OCI-LY1 (cell line): ENCODE measurements around the gene PLA2G6.

Source experiments
- H2AFZ ChIP-seq: fragments of 200-600 bp; sonication (generic), shearing (Covaris generic); 2 replicates; pipeline ENCODE4 v1.6.0; 2014; ENCODE audit warnings: antibody characterized with exemption, mild to moderate bottlenecking, low read length
- H3F3A ChIP-seq: fragments of 200-600 bp; sonication (generic), shearing (Covaris generic); 2 replicates; pipeline ENCODE4 v1.6.0; 2014; ENCODE audit warnings: mild to moderate bottlenecking, antibody characterized with exemption, low read length, moderate library complexity; ENCODE audit not compliant: insufficient read depth
- H3K27ac ChIP-seq: fragments of 200-600 bp; sonication (generic); 2 replicates; pipeline ENCODE4 v1.5.1; 2014; ENCODE audit warnings: low read length, mixed run types, mild to moderate bottlenecking, low read depth; ENCODE audit not compliant: poor library complexity, severe bottlenecking
- H3K27me3 ChIP-seq: fragments of 200-600 bp; sonication (generic); 2 replicates; pipeline ENCODE4 v1.6.0; 2014; ENCODE audit warnings: antibody characterized with exemption, mild to moderate bottlenecking, low read length, moderate library complexity; ENCODE audit not compliant: insufficient read depth
- H3K36me3 ChIP-seq: fragments of 200-600 bp; sonication (generic); 2 replicates; pipeline ENCODE4 v1.6.1; 2014; ENCODE audit warnings: mild to moderate bottlenecking, antibody characterized with exemption, low read length, moderate library complexity, mixed read lengths; ENCODE audit not compliant: insufficient read depth
- H3K4me1 ChIP-seq: fragments of 200-600 bp; sonication (generic); 2 replicates; pipeline ENCODE4 v1.5.1; 2014; ENCODE audit warnings: mild to moderate bottlenecking, low read length, moderate library complexity; ENCODE audit not compliant: insufficient read depth, severe bottlenecking
- H3K4me2 ChIP-seq: fragments of 200-600 bp; sonication (generic), shearing (Covaris generic); 2 replicates; pipeline ENCODE4 v1.6.1; 2014; ENCODE audit warnings: low read length
- H3K4me3 ChIP-seq: fragments of 200-600 bp; sonication (generic); 2 replicates; pipeline ENCODE4 v1.5.1; 2014; ENCODE audit warnings: low read length, low read depth, mild to moderate bottlenecking, mixed read lengths; ENCODE audit not compliant: poor library complexity, severe bottlenecking
- H3K79me2 ChIP-seq: fragments of 200-600 bp; shearing (Covaris generic); 2 replicates; pipeline ENCODE4 v1.6.1; 2016; ENCODE audit warnings: mixed run types, low read length, mixed read lengths; ENCODE audit not compliant: insufficient read depth
- H3K9ac ChIP-seq: fragments of 200-600 bp; sonication (generic), shearing (Covaris generic); 2 replicates; pipeline ENCODE4 v1.6.1; 2014; ENCODE audit warnings: mild to moderate bottlenecking, low read length, mixed read lengths
- H3K9me2 ChIP-seq: fragments of 200-600 bp; sonication (generic), shearing (Covaris generic); 2 replicates; pipeline ENCODE4 v1.6.1; 2014; ENCODE audit warnings: low read depth, mild to moderate bottlenecking, low read length, mixed read lengths
- H3K9me3 ChIP-seq: fragments of 200-600 bp; shearing (Covaris generic); 2 replicates; pipeline ENCODE4 v1.6.1; 2014; ENCODE audit warnings: low read length, mixed read lengths
- H4K20me1 ChIP-seq: fragments of 200-600 bp; sonication (generic), shearing (Covaris generic); 2 replicates; pipeline ENCODE4 v1.6.0; 2016; ENCODE audit warnings: mild to moderate bottlenecking, low read length; ENCODE audit not compliant: insufficient read depth
- EZH2 ChIP-seq: fragments of 200-600 bp; sonication (generic), shearing (Covaris generic); IDR thresholded peaks from 2 replicates; pipeline ENCODE4 v1.8.0; 2017; ENCODE audit warnings: borderline replicate concordance, mixed run types, mild to moderate bottlenecking, antibody characterized with exemption, low read length, moderate library complexity, mixed read lengths
- TF ChIP-seq, protein P1 (sequence below): fragments of 200-600 bp; sonication (generic), shearing (Covaris generic); IDR thresholded peaks from 2 replicates; pipeline ENCODE4 v1.5.1; 2017; ENCODE audit warnings: mild to moderate bottlenecking, antibody characterized with exemption, low read length, moderate library complexity, mixed read lengths

PLA2G6 gene

DNA sequence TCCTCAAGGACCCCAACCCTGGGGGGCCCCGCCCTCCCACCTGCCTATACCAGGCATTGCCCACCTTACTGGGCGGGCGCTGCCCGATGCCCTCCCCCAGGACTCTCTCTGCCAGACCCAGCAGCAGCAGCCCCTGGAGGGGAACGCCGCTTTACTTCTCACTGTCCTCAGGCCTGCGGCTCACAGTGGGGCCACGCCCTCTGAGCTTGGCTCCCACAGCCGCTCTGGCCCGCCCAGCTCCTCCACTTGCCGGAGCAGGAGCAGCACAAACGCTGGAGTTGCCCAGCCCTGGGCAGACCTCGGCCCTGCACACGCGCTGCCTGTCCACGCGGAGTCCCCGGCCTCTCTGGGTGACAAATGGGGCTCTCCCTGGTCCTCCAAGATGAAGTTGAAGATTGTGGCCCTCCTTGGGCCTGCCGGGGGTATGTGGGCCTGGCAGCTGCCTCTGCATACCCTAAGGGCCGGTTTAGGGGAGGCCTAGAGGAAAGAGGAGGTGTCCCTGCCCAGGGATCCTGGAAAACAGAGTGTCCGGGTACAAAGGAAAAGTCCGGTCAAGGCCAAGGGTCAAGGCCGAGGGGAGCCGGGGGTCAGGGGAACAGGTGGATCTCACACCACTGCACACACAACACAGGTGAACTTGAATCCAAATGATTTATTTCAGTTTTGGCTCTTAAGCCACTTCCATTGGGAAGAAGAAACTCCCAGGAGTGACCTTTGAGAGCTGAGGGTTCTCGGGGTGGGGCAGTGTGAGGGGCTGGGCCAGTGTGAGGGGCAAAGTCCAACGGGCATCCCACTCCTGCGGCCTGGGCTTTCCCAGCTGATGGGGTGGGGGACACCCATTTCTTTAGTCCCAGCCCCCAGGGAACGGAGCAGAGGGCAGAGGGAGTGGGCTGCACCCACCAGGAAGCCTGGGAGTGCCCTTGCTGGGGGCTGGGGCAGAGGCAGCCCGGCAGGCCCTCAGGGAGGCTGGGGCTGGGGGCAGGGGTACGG, 70.5 kb downstream of the PLA2G6 start:
- Histone ChIP-seq H3K4me1 (no peaks in the 10 kb centered on the region), H4K20me1 (no peaks in the 10 kb centered on the region), H3K9me2 (no peaks in the 10 kb centered on the region), H2AFZ (no peak overlapping the region), H3K36me3 (no peaks in the 10 kb centered on the region), H3K79me2 (no peaks in the 10 kb centered on the region), H3K4me3 (no peak overlapping the region), H3K9ac (no peak overlapping the region), H3F3A (no peaks in the 10 kb centered on the region), H3K27ac (no peak overlapping the region), H3K4me2 (no peak overlapping the region), H3K27me3 (no peaks in the 10 kb centered on the region), H3K9me3 (no peaks in the 10 kb centered on the region)
- TF ChIP-seq, protein P1, sequence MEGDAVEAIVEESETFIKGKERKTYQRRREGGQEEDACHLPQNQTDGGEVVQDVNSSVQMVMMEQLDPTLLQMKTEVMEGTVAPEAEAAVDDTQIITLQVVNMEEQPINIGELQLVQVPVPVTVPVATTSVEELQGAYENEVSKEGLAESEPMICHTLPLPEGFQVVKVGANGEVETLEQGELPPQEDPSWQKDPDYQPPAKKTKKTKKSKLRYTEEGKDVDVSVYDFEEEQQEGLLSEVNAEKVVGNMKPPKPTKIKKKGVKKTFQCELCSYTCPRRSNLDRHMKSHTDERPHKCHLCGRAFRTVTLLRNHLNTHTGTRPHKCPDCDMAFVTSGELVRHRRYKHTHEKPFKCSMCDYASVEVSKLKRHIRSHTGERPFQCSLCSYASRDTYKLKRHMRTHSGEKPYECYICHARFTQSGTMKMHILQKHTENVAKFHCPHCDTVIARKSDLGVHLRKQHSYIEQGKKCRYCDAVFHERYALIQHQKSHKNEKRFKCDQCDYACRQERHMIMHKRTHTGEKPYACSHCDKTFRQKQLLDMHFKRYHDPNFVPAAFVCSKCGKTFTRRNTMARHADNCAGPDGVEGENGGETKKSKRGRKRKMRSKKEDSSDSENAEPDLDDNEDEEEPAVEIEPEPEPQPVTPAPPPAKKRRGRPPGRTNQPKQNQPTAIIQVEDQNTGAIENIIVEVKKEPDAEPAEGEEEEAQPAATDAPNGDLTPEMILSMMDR: no peak
- TF ChIP-seq EZH2: no peak

DNA sequence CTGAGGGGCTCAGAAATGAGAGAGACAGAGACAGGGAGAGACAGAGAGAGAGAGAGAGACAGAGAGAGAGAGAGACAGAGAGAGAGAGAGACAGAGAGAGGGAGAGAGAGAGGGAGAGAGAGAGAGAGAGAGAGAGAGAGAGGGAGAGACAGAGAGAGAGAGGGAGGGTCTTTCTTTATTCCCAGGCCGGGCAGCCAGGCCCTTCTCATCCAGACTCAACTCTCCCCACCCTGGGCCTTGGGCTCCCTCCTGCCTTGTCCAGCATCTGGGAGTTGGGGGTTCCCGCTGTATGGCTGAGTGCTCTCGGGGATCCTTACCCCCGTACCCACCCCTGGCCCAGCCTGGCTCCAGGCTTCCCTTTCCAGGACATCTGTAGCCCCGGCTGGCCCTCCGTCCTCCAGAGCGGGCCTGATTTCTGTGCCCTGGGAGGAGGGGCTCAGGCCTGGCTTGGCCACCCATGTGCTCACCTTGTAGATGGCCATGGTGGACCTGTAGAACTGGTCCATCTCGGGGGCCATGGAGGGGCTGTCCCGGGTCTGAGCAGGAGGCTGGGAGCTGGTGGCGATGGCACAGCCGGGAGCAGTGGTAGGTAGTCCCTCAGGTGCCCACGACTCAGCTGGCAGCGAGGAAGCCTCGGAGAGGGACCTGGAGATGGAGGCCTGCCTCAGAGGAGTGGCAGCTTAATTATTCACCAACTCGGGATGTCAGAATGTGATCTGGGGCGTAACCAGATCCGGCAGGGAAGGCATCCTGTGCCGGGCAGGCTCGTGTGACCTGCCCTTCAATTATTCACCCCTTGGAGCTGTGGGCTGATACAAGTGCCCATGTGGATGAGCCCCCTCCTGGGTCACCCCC, 71.4 kb downstream of the PLA2G6 start, which contains the start of gene BAIAP2L2:
BAIAP2L2 (minus strand) TSS at position 677 of the 855 bp plus-strand sequence; CDS start at position 518, 159 bp downstream.
- Histone ChIP-seq H4K20me1 (no peaks in the 10 kb centered on the region), H3K27ac (no peak within 1 kb of the TSS), H3K79me2 (no peaks in the 10 kb centered on the region), H3K9me2 (no peaks in the 10 kb centered on the region), H3F3A (no peaks in the 10 kb centered on the region), H3K36me3 (no peaks in the 10 kb centered on the region), H3K27me3 (no peaks in the 10 kb centered on the region), H3K4me3 (no peak within 1 kb of the TSS), H3K9me3 (no peaks in the 10 kb centered on the region), H3K4me2 (no peak within 1 kb of the TSS), H3K4me1 (no peaks in the 10 kb centered on the region), H2AFZ (no peak within 1 kb of the TSS), H3K9ac (no peak within 1 kb of the TSS)
- TF ChIP-seq, protein P1: no peak
- no peak for TF ChIP-seq EZH2

DNA sequence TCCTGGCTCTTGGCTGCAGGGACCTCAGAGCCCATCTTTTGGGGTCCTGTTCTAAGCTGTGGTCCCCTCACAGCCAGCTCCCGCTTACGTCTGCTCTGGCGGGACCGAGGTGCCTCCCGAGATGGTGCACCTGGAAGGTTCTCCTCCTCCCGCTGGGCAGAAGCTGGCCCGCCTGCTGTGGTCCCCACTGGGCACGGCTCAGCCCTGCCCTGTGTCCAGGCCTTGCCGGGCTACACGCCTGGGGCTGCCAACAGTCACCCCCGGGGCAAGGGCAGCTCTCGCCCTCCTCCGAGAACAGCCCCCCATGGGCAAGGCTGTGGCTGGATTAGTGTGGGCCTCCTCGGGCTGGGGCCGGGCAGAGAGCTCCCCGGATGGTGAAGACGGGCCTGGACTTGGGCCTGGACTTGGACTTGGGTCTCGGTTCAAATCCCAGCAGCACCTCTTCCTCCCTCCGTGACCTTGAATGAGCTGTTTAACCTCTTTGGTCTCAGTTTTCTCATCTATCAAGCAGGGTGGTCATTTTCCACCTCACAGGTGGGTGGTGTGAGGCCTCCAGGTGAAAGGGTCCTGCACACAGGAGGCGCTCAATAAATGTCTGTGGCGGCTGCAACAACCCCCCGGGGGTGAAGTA, 72.1 kb downstream of the PLA2G6 start:
- H3K36me3 ChIP-seq: no peaks in the 10 kb centered on the region
- H3K4me3 ChIP-seq: no peak overlapping the region
- H3K9me2 ChIP-seq: no peaks in the 10 kb centered on the region
- H3K9ac ChIP-seq: no peak overlapping the region
- no peaks in the 10 kb centered on the region for H3K79me2 ChIP-seq
- H3K4me1 ChIP-seq: no peaks in the 10 kb centered on the region
- H3K9me3 ChIP-seq: no peaks in the 10 kb centered on the region
- H3F3A ChIP-seq: no peaks in the 10 kb centered on the region
- H3K27me3 ChIP-seq: no peaks in the 10 kb centered on the region
- no peak overlapping the region for H3K4me2 ChIP-seq
- no peaks in the 10 kb centered on the region for H4K20me1 ChIP-seq
- TF ChIP-seq, protein P1: no peak
- TF ChIP-seq EZH2: no peak
- H3K27ac ChIP-seq: no peak overlapping the region
- H2AFZ ChIP-seq: no peak overlapping the region
